ENCODE results near the gene NMS.

DNA sequence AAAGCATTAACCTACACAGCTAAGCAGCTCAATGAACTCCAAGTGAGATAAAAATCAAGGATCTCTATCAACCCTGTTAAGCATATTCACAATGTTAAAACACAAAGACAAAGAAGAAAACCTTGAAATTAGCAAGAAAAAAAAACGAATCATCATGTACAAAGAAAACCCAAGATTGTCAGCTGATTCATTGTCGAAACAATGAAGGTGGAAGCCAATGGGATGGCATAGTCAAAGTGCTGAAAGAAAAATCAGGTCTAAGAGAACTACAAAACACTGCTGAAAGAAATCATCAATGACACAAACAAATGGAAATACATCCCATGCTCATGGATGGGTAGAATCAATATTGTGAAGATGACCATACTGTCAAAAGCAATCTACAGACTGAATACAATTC lies 32.5 kb downstream of the NMS start:
- TF ChIP-seq POLR2A (IDR thresholded peaks at IDR 0.05): no peak
- TF ChIP-seq, protein P1, sequence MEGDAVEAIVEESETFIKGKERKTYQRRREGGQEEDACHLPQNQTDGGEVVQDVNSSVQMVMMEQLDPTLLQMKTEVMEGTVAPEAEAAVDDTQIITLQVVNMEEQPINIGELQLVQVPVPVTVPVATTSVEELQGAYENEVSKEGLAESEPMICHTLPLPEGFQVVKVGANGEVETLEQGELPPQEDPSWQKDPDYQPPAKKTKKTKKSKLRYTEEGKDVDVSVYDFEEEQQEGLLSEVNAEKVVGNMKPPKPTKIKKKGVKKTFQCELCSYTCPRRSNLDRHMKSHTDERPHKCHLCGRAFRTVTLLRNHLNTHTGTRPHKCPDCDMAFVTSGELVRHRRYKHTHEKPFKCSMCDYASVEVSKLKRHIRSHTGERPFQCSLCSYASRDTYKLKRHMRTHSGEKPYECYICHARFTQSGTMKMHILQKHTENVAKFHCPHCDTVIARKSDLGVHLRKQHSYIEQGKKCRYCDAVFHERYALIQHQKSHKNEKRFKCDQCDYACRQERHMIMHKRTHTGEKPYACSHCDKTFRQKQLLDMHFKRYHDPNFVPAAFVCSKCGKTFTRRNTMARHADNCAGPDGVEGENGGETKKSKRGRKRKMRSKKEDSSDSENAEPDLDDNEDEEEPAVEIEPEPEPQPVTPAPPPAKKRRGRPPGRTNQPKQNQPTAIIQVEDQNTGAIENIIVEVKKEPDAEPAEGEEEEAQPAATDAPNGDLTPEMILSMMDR (IDR thresholded peaks at IDR 0.05 in 8 of 11, conservative IDR thresholded peaks at IDR 0.05 in 3 of 11): no peak
- no peak for TF ChIP-seq POLR2AphosphoS5 (IDR thresholded peaks at IDR 0.05)

Measured in spleen (tissue), 7 donors.